Activated CD4-positive, alpha-beta T cell treated with anti-CD3 and anti-CD28 coated beads for 36 hours (primary cell): ENCODE measurements around the gene RAD23A. TPM values are rescaled to one million over a fixed set of nuclear protein-coding genes. Genes with fewer than 3 reads are reported as not detected.

Experiments used
- ATAC-seq: fragments of 200-7000 bp; cut with Tn5 transposase; one replicate; pipeline ENCODE4 v1.10.0; 2021; ENCODE audit warnings: mild to moderate bottlenecking, moderate library complexity
- CTCF ChIA-PET: fragments of 350-600 bp; sonication (Branson Sonifier 250); formaldehyde crosslinking; loops from one replicate; lab custom pipeline; 2021; ENCODE audit warnings: antibody characterized with exemption; lab: Charles Lee
- POLR2A ChIA-PET: fragments of 350-600 bp; sonication (Branson Sonifier 250); formaldehyde crosslinking; loops from one replicate; lab custom pipeline; 2021; ENCODE audit warnings: antibody characterized with exemption, inconsistent platforms; lab: Charles Lee
- DNase-seq: peaks from one replicate; pipeline ENCODE4 v3.0.0-alpha.2; 2020
- H3K27ac Mint-ChIP-seq: one replicate; pipeline ENCODE4 v1.8.0; 2021; ENCODE audit warnings: mixed read lengths
- H3K27me3 Mint-ChIP-seq: one replicate; pipeline ENCODE4 v1.8.0; 2021; ENCODE audit warnings: mixed read lengths
- H3K36me3 Mint-ChIP-seq: one replicate; pipeline ENCODE4 v1.8.0; 2021; ENCODE audit warnings: low read depth, mixed read lengths
- H3K4me1 Mint-ChIP-seq: one replicate; pipeline ENCODE4 v1.8.0; 2021; ENCODE audit warnings: mixed read lengths
- H3K4me3 Mint-ChIP-seq: one replicate; pipeline ENCODE4 v1.8.0; 2021; ENCODE audit warnings: mild to moderate bottlenecking, moderate library complexity, mixed read lengths
- H3K9me3 Mint-ChIP-seq: one replicate; pipeline ENCODE4 v1.8.0; 2021; ENCODE audit warnings: low read depth, mixed read lengths
- intact Hi-C, 2 experiments: fragments of 100-400 bp; cut with DNase I in 1 of 2; cut with micrococcal nuclease in 1 of 2; formaldehyde crosslinking; loops; one replicate each; pipeline versions ENCODE4 v1.14.2 to v1.15.1; 2022 to 2024; cut with DNase I, micrococcal nuclease
- total RNA-seq, 2 experiments: library from RNA; stranded (reverse); gene quantifications; one replicate each; pipeline ENCODE4 v1.2.3, GENCODE V29; 2021

RAD23A gene
- total RNA-seq, 2 experiments from 2014 or later, result 189 to 265 TPM

DNA sequence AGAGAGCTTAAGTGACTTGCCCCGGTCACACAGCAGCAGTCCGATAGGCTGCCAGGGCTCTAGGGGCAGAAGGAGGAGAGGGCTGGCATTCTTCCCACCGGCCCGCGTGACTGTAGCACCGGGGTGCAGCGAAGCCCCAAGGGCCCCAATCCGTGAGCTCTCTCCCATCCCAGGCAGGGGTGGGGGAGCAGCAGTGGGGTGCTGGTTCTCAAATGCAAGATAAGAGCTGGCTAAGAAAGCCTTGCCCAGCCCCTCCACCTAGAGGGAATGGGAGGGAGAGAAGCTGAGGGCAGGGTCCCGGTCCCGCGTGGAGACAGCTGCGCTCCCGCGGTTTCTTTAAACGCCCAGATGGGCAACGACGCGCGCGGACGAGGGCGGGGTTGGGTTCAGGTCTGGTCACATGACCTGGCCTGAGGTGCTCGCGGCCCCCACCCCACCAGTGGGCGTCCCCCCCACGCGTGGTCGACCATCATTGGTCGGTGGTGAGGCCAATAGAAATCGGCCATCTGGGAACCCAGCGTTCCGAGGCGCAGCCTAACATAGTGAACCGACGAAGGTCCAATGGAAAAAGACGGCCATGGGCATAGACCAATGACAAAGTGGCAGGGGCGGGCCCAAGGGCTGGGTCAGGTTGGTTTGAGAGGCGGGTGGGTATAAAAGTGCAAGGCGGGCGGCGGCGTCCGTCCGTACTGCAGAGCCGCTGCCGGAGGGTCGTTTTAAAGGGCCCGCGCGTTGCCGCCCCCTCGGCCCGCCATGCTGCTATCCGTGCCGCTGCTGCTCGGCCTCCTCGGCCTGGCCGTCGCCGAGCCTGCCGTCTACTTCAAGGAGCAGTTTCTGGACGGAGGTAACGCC lies 7.5 kb upstream of the RAD23A start, which contains the start of gene CALR:
TSS of gene CALR (plus strand) at position 683 of the 852 bp plus-strand sequence. CDS start at position 754, 71 bp downstream.
- H3K36me3 Mint-ChIP-seq, result peaks cover 49% of the 10 kb centered on the region
- intact Hi-C loops, result loop anchor here (1.0 to 10.0 kb wide), 13 partner anchors 19 to 1067 kb away; partner anchors contain the start of genes SYCE2 (in 2 of the 2), GADD45GIP1 (in 1 of the 2), GCDH (in 1 of the 2) and GET3 (in 1 of the 2)
- peaks cover 56% of the 10 kb centered on the region for H3K4me1 Mint-ChIP-seq
- ChIA-PET POLR2A (interaction anchor here (0.5 to 1.2 kb wide), 5 partner anchors 19 to 208 kb away, joined by 3 to 7 read pairs (median 4); partner anchors contain the start of genes GCDH and SYCE2), CTCF (interaction anchor here (0.9 to 2.8 kb wide), 4 partner anchors 27 to 173 kb away, joined by 3 to 13 read pairs (median 4); partner anchors contain the start of gene GCDH)
- peak within 1 kb of the TSS; percentile 99 for H3K4me3 Mint-ChIP-seq
- DNase-seq (peak; percentile 99), ATAC-seq (peak; percentile 89)
- H3K9me3 Mint-ChIP-seq, result no peaks in the 10 kb centered on the region
- H3K27ac Mint-ChIP-seq, result peak within 1 kb of the TSS; percentile 96
- no peaks in the 10 kb centered on the region for H3K27me3 Mint-ChIP-seq

DNA sequence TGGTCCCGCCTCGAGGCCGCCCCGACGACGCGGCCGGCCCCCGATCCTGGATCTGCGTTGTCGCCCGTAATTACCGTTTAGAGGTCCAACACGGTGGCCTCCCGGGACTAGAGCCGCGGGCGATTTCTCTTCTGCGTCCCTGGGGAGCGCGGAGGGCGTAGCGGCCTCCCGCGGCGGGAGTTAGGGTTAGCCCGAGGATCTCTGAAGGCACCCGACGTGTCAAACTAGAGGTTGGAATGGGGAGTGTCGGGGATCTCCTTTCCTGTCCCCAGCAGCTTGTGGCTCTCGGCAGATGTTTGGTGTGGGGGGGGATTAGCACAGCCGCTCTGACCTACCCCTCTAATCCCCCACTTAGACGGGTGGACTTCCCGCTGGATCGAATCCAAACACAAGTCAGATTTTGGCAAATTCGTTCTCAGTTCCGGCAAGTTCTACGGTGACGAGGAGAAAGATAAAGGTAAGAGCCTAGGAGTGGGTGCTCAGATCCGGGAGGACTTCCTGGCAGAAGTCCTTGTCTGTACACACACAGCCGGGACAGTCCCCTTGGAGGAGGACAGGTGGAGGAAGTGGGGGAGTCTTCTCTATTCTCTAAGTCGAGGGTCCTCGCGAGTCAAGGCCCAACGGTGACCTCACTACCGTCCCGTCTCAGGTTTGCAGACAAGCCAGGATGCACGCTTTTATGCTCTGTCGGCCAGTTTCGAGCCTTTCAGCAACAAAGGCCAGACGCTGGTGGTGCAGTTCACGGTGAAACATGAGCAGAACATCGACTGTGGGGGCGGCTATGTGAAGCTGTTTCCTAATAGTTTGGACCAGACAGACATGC lies 6.7 kb upstream of the RAD23A start:
- Mint-ChIP-seq H3K9me3 (no peaks in the 10 kb centered on the region), H3K27ac (peak overlapping the region; percentile 96), H3K27me3 (no peaks in the 10 kb centered on the region), H3K4me3 (peak overlapping the region; percentile 99), H3K4me1 (peaks cover 62% of the 10 kb centered on the region), H3K36me3 (peaks cover 55% of the 10 kb centered on the region)
- DNase-seq (peak; percentile 67), ATAC-seq (no peak)
- CTCF ChIA-PET, result interaction anchor here (0.6 to 2.8 kb wide), 3 partner anchors 26 to 150 kb away, joined by 3 to 13 read pairs (median 3); no protein-coding TSS in a partner anchor
- intact Hi-C loops, result loop anchor here (1.0 to 10.0 kb wide), 13 partner anchors 18 to 1066 kb away; partner anchors contain the start of genes SYCE2 (in 2 of the 2), GADD45GIP1 (in 1 of the 2), GCDH (in 1 of the 2) and GET3 (in 1 of the 2)
- POLR2A ChIA-PET, result interaction anchor here (0.7 kb wide), 1 partner anchor 1067 kb away, joined by 8 read pairs; no protein-coding TSS in a partner anchor

DNA sequence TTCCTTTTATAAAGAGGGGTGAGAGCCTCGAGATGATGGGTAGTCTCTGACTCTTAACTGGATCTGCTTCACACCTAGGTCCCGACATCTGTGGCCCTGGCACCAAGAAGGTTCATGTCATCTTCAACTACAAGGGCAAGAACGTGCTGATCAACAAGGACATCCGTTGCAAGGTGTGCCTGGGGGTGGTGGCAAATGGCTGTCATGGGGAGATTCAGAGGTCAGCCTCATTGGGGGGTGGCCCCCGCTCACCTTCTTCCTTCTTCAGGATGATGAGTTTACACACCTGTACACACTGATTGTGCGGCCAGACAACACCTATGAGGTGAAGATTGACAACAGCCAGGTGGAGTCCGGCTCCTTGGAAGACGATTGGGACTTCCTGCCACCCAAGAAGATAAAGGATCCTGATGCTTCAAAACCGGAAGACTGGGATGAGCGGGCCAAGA lies 5.7 kb upstream of the RAD23A start:
- no peak for ATAC-seq
- CTCF ChIA-PET, result interaction anchor here (0.6 to 2.8 kb wide), 2 partner anchors 25 to 74 kb away, joined by 3 to 13 read pairs; no protein-coding TSS in a partner anchor
- H3K36me3 Mint-ChIP-seq, result peaks cover 62% of the 10 kb centered on the region

DNA sequence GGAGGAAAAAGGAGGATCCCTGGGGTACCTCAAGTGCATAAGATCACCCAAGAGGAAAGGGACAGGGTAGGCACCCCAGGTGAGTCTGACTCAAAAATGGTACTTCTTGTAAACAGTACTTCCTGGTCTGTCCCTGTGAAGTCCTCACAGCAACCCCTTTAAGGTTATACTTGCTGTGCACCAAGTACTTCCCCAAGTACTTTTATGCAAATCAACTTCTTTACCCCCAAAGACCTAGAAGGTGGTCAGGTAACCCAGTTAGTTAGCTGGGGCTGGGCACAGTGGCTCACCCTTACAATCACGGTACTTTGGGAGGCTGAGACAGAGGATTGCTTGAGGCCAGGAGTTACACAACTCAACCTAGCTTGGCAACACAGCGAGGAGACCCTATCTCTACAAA lies 4.8 kb upstream of the RAD23A start:
- ATAC-seq (no peak), DNase-seq (no peak)
- POLR2A ChIA-PET, result interaction anchor here (0.6 kb wide), 2 partner anchors 42 to 123 kb away, joined by 3 read pairs; no protein-coding TSS in a partner anchor
- Mint-ChIP-seq H3K4me3 (peak overlapping the region; percentile 51), H3K27me3 (no peaks in the 10 kb centered on the region), H3K36me3 (peaks cover 70% of the 10 kb centered on the region), H3K9me3 (no peaks in the 10 kb centered on the region), H3K4me1 (peaks cover 72% of the 10 kb centered on the region), H3K27ac (peak overlapping the region; percentile 96)
- intact Hi-C loops, result loop anchor here in 1 of 2 experiments (10.0 kb wide), 1 partner anchor 1574 kb away; the partner anchor contains the start of gene DNAJB1
- CTCF ChIA-PET, result no interaction called here

More for the DNA sequence above, 5.7 kb upstream of the RAD23A start:
- intact Hi-C loops, result loop anchor here (2.0 to 10.0 kb wide), 8 partner anchors 17 to 1575 kb away; partner anchors contain the start of genes DNAJB1 (in 1 of the 2), GADD45GIP1 (in 1 of the 2), IER2 (in 1 of the 2) and JUNB (in 1 of the 2)
- no peak for DNase-seq
- POLR2A ChIA-PET, result no interaction called here
- peak overlapping the region; percentile 99 for H3K4me3 Mint-ChIP-seq
- H3K27ac Mint-ChIP-seq, result peak overlapping the region; percentile 96
- no peaks in the 10 kb centered on the region for H3K27me3 Mint-ChIP-seq
- H3K9me3 Mint-ChIP-seq, result no peaks in the 10 kb centered on the region
- H3K4me1 Mint-ChIP-seq, result peaks cover 66% of the 10 kb centered on the region

DNA sequence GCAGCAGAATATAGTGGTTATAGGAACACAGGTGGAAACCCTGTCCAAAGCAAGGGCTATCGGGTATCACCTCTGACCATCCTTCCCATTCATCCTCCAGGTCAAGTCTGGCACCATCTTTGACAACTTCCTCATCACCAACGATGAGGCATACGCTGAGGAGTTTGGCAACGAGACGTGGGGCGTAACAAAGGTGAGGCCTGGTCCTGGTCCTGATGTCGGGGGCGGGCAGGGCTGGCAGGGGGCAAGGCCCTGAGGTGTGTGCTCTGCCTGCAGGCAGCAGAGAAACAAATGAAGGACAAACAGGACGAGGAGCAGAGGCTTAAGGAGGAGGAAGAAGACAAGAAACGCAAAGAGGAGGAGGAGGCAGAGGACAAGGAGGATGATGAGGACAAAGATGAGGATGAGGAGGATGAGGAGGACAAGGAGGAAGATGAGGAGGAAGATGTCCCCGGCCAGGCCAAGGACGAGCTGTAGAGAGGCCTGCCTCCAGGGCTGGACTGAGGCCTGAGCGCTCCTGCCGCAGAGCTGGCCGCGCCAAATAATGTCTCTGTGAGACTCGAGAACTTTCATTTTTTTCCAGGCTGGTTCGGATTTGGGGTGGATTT lies 2.1 kb upstream of the RAD23A start:
- ATAC-seq (no peak), DNase-seq (no peak)
- H3K9me3 Mint-ChIP-seq, result no peaks in the 10 kb centered on the region
- peak overlapping the region; percentile 67 for H3K27ac Mint-ChIP-seq
- no peaks in the 10 kb centered on the region for H3K27me3 Mint-ChIP-seq
- peak overlapping the region; percentile 10 for H3K4me3 Mint-ChIP-seq
- H3K36me3 Mint-ChIP-seq, result peaks cover 88% of the 10 kb centered on the region
- ChIA-PET CTCF (no interaction called here), POLR2A (no interaction called here)
- intact Hi-C loops, result loop anchor here in 1 of 2 experiments (2.0 to 10.0 kb wide), 2 partner anchors 153 to 1571 kb away; partner anchors contain the start of genes DNAJB1 and JUNB
- H3K4me1 Mint-ChIP-seq, result peaks cover 69% of the 10 kb centered on the region

DNA sequence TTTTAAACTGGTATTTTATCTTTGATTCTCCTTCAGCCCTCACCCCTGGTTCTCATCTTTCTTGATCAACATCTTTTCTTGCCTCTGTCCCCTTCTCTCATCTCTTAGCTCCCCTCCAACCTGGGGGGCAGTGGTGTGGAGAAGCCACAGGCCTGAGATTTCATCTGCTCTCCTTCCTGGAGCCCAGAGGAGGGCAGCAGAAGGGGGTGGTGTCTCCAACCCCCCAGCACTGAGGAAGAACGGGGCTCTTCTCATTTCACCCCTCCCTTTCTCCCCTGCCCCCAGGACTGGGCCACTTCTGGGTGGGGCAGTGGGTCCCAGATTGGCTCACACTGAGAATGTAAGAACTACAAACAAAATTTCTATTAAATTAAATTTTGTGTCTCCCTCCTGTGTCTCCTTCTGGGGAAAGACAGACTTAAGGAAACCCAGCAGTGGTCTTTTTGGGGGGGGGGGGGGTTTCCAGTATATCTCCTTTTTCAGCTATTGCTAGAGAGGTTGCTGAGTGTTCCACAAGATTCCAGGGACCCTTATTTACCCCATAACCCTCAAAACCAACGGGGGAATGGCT lies 1.5 kb upstream of the RAD23A start:
- no peak for DNase-seq
- peak overlapping the region; percentile 97 for H3K27ac Mint-ChIP-seq
- CTCF ChIA-PET, result no interaction called here
- peak overlapping the region; percentile 88 for H3K4me3 Mint-ChIP-seq
- peaks cover 69% of the 10 kb centered on the region for H3K4me1 Mint-ChIP-seq
- no peaks in the 10 kb centered on the region for H3K27me3 Mint-ChIP-seq
- POLR2A ChIA-PET, result no interaction called here
- intact Hi-C loops, result loop anchor here in 1 of 2 experiments (2.0 to 10.0 kb wide), 2 partner anchors 153 to 1571 kb away; partner anchors contain the start of genes DNAJB1 and JUNB
- no peak for ATAC-seq
- H3K9me3 Mint-ChIP-seq, result no peaks in the 10 kb centered on the region
- peaks cover 87% of the 10 kb centered on the region for H3K36me3 Mint-ChIP-seq

DNA sequence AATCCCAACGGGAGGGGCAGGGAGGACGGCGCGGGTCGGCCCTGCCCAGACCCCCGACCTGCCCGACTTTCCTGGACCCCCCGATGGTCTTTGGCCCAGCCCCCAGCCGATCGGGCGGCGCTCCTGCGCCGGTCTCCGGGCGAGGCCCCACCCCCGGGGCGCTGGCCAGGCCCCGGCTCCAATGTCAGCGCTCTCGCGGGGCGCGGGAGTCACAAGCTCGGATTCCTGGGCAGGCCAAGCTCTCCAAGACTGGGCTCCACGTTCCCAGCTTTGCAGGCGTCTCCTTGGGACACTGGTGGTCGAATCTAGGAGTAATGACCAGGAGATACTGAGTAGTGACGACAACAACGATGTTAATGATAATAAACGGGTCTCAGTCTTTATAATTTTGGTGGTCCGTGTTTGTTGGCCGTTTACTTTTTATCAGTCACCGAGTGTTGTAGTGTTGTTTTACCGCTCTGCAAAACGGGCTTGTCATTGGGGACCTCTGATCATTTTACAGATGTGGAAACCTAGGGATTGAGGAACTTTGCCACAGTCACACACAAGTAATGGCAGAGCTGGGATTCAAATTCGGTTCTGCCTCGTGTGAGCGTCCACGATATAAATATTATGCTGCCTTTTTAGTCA lies 545 bp downstream of the RAD23A start:
- ChIA-PET CTCF (interaction anchor here (0.6 kb wide), 2 partner anchors 18 to 1464 kb away, joined by 4 read pairs; no protein-coding TSS in a partner anchor), POLR2A (interaction anchor here (0.6 to 1.1 kb wide), 3 partner anchors 8 to 213 kb away, joined by 3 read pairs; no protein-coding TSS in a partner anchor)
- Mint-ChIP-seq H3K36me3 (peaks cover 85% of the 10 kb centered on the region), H3K4me3 (peak overlapping the region; percentile 88), H3K27ac (peak overlapping the region; percentile 93), H3K4me1 (peaks cover 50% of the 10 kb centered on the region), H3K27me3 (no peaks in the 10 kb centered on the region), H3K9me3 (no peaks in the 10 kb centered on the region)
- ATAC-seq, result peak; percentile 58
- peak; percentile 73 for DNase-seq
- intact Hi-C loops, result loop anchor here (1.0 to 10.0 kb wide), 4 partner anchors 61 to 1569 kb away; partner anchors contain the start of genes DNAJB1 (in 1 of the 2), TNPO2 (in 1 of the 2), ZNF490 (in 1 of the 2) and ZNF791 (in 1 of the 2)

DNA sequence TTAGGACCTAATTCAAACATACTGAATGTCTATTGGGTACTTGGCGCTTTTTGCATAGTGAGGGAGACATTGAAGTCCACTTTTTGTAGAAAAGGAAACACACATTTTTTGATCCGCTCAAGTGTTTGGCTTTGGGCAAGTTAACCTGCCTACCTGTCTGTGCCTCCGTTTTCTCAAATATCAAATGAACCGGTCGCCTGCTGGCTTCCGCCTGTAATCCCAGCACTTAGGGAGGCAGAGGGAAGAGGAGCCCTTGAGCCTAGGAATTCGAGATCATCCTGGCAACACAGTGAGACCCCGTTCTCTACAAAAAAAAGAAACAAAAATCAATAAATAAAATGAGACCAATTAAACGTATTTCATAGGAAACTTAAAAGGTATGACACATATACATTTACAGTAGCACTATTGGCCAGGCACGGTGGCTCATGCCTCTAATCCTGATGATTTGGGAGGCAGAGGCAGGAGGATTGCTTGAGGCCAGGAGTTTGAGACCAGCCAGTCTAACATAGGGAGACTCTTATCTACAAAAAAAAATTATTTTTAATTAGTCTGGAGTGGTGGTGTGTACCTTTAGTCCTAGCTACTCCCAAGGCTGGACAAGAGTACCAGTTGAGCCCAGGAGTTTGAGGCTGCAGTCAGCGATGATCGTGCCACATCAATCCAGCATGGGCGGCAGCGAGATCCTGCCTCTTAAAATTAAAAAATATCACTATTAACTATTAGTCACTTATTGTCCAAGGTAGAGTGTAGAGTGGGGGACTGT lies 1.3 kb downstream of the RAD23A start:
- Mint-ChIP-seq H3K4me1 (peaks cover 48% of the 10 kb centered on the region), H3K9me3 (no peaks in the 10 kb centered on the region), H3K36me3 (peaks cover 84% of the 10 kb centered on the region), H3K27ac (peak overlapping the region; percentile 93), H3K27me3 (no peaks in the 10 kb centered on the region), H3K4me3 (peak overlapping the region; percentile 88)
- POLR2A ChIA-PET, result interaction anchor here (0.6 to 1.1 kb wide), 2 partner anchors 8 to 27 kb away, joined by 3 read pairs; no protein-coding TSS in a partner anchor
- DNase-seq (no peak), ATAC-seq (no peak)
- intact Hi-C loops, result loop anchor here (1.0 to 10.0 kb wide), 4 partner anchors 62 to 1568 kb away; partner anchors contain the start of genes DNAJB1 (in 1 of the 2), TNPO2 (in 1 of the 2), ZNF490 (in 1 of the 2) and ZNF791 (in 1 of the 2)
- CTCF ChIA-PET, result interaction anchor here (0.6 to 1.1 kb wide), 2 partner anchors 18 to 102 kb away, joined by 4 to 5 read pairs; no protein-coding TSS in a partner anchor
